22Rv1 (cell line): ENCODE data around the gene CA5B.

Experiments
- CTCF ChIP-seq: fragments of 450-650 bp; IDR thresholded peaks from 2 replicates; pipeline ENCODE4 v1.5.1; 2017; ENCODE audit warnings: mild to moderate bottlenecking
- ZFX ChIP-seq: fragments of 450-650 bp; IDR thresholded peaks from 2 replicates; pipeline ENCODE4 v1.6.1; 2017; ENCODE audit warnings: antibody characterized with exemption, borderline replicate concordance

- TF ChIP-seq CTCF = no peak
- TF ChIP-seq ZFX = no peak
These were observed 1.8 kb downstream of the CA5B start for GRCh38 chrX:15739886-15740285.
